HepG2 (cell line): ENCODE data around the gene RGSL1.

Experiments
- ATF3 ChIP-seq: sonication (generic); formaldehyde crosslinking; IDR thresholded peaks from 2 replicates; pipeline ENCODE4 v1.4.0; 2020; ENCODE audit warnings: missing genetic modification reagents
- EEA1 ChIP-seq: sonication (generic); formaldehyde crosslinking; IDR thresholded peaks from 2 replicates; pipeline ENCODE4 v1.5.1; 2020; ENCODE audit warnings: mild to moderate bottlenecking, missing genetic modification reagents, borderline replicate concordance
- FOXP1 ChIP-seq, 2 experiments: fragments of 450-650 bp in 1 of 2; IDR thresholded peaks; 2 replicates each; pipeline ENCODE4 v1.6.1; 2017 to 2018; ENCODE audit warnings: antibody characterized with exemption in 1 of 2
- HMG20B ChIP-seq: conservative IDR thresholded peaks from 2 replicates; pipeline ENCODE4 v1.6.1; 2016; ENCODE audit warnings: missing genetic modification reagents, missing compliant biosample characterization
- NFIC ChIP-seq: IDR thresholded peaks from 2 replicates; pipeline ENCODE4 v1.6.1; 2012; ENCODE audit warnings: mild to moderate bottlenecking, low read length, inconsistent platforms
- POLR2A ChIP-seq, 2 experiments: IDR thresholded peaks; 2 replicates each; pipeline ENCODE4 v1.6.1; 2011; ENCODE audit warnings: low read depth in 2 of 2, low read length in 2 of 2, mild to moderate bottlenecking in 1 of 2, moderate library complexity in 1 of 2; ENCODE audit not compliant: insufficient read depth in 1 of 2
- PRDM15 ChIP-seq: sonication (generic); formaldehyde crosslinking; IDR thresholded peaks from 2 replicates; pipeline ENCODE4 v1.4.0; 2020; ENCODE audit warnings: missing genetic modification reagents
- ZNF44 ChIP-seq: sonication (generic); formaldehyde crosslinking; IDR thresholded peaks from 2 replicates; pipeline ENCODE4 v1.5.1; 2020; ENCODE audit warnings: mild to moderate bottlenecking, missing genetic modification reagents
- TF ChIP-seq, protein P1 (sequence below): IDR thresholded peaks from 2 replicates; pipeline ENCODE4 v1.6.1; 2012; ENCODE audit warnings: inconsistent platforms
- TF ChIP-seq, protein P2 (sequence below): sonication (generic); formaldehyde crosslinking; conservative IDR thresholded peaks from 2 replicates; pipeline ENCODE4 v1.4.0; 2020; ENCODE audit warnings: missing genetic modification reagents

DNA sequence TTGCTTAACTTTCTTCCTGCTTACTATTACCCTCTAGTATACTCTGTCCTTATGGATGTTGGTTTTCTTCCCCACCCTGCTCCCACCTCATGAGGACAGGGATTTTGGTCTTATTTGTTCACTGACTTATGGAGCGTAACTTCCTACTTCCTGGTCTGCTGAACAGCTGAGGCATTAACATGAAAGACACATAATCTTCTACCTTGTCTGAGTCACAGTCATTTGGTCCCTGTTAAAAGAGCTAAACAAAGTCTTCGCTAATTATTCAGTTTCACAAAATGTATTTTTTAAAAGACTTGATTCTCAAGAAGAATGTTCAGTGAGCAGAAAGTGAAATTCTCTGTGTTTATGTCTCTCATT is 120.6 kb downstream of the RGSL1 start:
- TF ChIP-seq POLR2A (IDR thresholded peaks at IDR 0.05; ENCODE audit: insufficient read depth in 1 of 2, low read depth in 2 of 2, low read length in 2 of 2) (no peak), ATF3 (CRISPR knock-in tag) (no peak), FOXP1 (IDR thresholded peaks at IDR 0.05) (no peak), FOXP1 (CRISPR knock-in tag; IDR thresholded peaks at IDR 0.05) (no peak), EEA1 (CRISPR knock-in tag) (no peak), ZNF44 (no peak), NFIC (no peak), PRDM15 (no peak), HMG20B (no peak)
- TF ChIP-seq, protein P1, sequence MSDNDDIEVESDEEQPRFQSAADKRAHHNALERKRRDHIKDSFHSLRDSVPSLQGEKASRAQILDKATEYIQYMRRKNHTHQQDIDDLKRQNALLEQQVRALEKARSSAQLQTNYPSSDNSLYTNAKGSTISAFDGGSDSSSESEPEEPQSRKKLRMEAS = no peak
- TF ChIP-seq, protein P2, sequence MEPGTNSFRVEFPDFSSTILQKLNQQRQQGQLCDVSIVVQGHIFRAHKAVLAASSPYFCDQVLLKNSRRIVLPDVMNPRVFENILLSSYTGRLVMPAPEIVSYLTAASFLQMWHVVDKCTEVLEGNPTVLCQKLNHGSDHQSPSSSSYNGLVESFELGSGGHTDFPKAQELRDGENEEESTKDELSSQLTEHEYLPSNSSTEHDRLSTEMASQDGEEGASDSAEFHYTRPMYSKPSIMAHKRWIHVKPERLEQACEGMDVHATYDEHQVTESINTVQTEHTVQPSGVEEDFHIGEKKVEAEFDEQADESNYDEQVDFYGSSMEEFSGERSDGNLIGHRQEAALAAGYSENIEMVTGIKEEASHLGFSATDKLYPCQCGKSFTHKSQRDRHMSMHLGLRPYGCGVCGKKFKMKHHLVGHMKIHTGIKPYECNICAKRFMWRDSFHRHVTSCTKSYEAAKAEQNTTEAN (CRISPR knock-in tag) = no peak
